GM19025 (cell line): ENCODE measurements around the gene UQCRQ.

Experiments
- ATAC-seq: cut with Tn5 transposase; IDR thresholded peaks from one replicate; pipeline ENCODE4 v1.9.1; 2021; ENCODE audit warnings: mild to moderate bottlenecking, low read depth, moderate library complexity; ENCODE audit not compliant: unreplicated experiment

UQCRQ gene

DNA sequence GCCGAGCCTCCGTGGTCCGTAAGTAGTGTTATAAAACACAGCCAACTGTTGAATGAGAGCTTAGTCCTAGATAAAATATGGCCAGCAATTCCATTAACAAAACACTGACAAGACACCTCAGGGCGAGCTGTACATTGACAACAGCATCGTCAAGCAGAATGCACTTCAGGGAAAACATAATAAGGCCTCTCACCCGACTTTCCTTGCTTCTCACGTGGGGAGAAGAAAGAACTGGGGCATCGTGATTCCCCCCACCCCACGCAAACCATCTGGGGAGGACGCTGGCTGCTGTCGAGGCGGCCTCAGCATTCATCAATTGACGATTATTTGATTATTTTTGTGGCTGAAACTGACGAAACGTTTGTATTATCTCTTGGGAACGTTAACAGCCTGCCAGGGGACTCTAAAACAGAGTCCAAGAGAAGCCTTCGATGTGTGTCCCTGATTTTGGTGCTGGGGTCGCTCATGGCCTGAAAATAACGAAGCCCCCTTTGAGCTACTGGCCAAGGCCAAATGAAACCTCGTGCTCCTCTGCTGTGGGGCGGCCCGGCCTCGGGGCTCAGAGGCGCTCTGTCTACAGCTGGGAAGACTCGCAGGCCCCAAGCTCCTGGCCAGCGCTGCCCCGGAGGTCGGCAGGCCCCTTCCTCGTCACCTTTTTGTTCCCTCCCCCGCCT lies 637 bp upstream of the UQCRQ start:
- ATAC-seq: no peak

DNA sequence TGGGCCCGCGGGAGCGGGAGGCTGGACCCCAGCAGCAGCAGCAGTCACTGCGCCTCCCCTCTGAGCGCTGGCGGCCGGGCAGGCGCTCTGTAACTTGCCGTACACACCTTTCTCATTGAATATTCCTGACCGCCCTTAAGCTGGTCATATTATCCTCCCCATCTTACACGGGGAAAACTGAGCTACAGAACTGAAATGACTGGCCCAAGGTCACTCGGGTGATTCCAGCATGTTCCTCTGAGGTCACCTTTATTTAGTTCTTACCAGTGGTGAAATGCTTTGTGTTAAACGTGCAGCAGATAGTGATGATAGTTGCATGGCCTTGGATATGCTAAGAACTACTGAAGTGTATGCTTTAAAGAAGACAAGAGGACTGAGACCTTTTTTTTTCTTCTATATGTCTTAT lies 607 bp downstream of the UQCRQ start:
- ATAC-seq: no peak

DNA sequence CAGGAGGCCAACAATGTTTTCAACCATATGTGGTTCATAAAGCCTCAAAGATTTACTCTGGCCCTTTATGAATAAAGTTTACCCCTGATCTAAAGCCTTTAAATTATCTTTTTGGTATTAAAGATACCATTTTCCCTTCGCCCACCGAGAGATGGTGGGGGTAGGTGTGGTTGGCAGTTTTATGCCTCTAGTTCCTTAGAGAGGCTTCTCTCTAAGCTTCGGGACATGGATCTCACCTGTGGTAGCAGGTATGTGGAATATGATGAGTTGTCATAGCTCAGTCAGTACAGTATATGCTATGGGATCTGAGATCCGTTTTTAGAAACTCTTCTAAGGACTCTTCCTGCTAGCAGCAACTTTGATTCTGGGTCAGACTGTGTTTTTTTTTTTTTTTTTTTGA lies 2.3 kb downstream of the UQCRQ start:
- ATAC-seq: no peak

DNA sequence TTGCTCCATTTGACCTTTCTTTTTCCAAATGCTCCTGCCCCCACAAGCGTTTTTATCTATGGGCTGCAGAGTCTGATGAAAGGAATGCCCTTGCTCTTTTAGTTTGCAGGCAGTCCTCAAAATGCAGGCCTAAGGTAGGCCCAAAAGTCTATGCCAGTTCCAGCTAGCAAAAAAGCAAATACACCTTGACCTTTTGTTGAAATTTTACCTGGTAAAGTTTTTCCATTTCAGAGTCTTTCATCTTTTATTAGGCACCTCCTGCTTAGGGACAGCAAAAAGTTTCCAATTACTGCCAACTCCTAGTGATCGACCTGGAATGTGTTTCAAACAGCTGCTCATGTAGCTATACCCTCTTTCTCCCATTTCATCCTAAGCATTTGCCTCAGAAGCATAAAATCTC lies 4.4 kb downstream of the UQCRQ start:
- ATAC-seq: no peak

DNA sequence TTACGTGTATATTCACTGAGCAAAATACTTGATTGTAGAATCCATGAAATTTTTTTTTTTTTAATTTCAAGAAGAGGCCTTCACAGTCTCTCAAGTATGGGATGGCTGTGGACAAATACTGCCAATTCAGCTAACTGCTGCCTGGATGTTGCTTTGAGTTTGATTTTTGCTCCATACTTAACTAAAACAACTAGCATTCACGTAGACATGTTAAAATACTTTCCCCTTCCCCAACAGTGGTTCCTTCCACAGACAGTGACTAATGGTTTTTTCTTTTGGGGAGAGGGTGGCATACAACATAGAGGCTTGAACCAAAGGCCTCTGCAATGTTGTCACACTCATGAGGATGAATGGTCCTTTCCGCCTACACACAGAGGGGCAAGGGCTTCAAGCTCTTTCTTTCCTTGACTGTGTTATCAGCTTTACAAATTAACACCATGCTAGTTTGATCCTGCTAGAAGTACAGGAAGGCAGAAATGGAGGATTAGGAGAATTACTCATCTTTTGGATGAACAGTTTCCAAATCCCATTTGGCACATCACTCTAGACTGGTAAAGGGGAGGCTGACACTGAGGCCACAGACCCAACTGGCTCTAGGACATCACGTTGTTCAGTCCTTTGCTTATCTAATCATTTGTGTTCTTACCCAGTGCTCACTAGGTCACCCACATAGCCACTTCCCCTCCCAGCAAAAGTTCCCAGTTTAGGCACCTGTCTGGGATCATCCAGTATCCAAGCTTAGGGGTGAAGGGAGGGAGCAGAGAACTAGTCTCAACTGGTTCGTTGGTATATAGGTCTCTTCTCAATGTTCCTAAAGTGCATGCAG lies 5.2 kb downstream of the UQCRQ start:
- no peak for ATAC-seq

DNA sequence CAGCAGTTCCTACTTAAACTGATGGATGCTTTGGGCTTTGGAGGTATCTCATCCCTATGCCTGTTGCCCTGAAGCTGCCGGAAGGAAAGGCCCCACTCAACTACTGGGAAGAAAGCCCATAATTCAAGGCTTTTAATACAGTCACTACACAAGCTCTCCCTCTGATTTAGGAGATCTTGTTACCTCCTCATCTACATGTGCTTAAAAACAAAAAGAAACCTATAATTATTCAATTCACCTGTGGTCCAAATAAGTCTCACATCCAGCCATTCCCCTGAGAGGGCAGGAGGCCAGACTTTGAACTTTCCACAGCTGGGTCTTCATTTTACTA lies 6.3 kb downstream of the UQCRQ start:
- no peak for ATAC-seq

DNA sequence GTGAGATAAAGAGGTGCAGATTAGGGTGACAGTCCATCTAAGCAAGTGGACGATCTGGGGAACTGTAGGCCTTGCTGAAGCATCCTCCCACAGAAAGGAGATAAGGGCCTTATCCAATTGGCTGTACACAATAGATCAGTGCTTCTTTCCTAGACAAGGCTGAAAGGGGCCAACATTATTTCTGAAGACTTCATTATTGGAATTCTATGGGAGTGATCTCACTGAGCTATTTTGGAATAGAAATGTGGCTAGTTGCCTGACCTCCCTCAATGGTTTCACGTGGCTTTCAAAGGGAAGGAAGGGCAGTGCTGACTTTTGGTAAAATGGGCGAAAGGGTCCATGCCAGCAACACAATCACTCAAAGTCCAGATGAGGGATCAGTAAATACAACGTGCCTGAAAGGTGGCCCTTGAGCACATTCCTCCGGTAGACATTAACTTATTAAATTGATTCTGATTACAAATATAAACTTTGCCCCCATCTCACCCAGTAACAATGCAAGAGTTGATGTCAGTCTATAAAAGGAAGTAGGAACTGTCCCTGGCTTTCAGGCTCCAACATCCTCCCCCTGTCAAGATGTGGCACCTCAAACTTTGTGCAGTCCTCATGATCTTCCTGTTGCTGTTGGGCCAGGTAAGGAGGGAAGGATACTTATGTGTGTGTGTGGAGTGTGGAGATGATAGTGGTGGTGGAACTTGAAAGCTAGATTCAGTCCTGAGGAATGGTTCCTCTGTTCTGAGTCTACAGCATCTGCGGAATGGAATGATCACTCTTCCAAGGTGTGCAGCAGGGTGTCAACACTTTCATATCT lies 6.9 kb downstream of the UQCRQ start, which contains the start of gene LEAP2:
LEAP2 (plus strand) TSS at position 550 of the 811 bp plus-strand sequence; CDS start at position 577, 27 bp downstream.
- ATAC-seq: no peak

DNA sequence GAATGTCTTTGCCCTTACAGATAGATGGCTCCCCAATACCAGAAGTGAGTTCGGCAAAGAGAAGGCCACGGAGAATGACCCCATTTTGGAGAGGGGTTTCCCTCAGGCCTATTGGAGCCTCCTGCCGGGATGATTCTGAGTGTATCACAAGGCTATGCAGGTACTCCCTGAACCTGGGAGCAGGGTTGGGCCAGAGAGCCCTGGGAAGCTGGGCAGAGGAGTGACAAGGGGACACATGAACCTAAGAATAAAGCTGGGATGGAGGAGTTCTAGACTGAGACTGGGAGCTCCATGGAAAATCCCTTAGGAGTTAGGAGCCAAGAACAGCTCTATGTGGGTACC lies 7.5 kb downstream of the UQCRQ start:
- no peak for ATAC-seq

DNA sequence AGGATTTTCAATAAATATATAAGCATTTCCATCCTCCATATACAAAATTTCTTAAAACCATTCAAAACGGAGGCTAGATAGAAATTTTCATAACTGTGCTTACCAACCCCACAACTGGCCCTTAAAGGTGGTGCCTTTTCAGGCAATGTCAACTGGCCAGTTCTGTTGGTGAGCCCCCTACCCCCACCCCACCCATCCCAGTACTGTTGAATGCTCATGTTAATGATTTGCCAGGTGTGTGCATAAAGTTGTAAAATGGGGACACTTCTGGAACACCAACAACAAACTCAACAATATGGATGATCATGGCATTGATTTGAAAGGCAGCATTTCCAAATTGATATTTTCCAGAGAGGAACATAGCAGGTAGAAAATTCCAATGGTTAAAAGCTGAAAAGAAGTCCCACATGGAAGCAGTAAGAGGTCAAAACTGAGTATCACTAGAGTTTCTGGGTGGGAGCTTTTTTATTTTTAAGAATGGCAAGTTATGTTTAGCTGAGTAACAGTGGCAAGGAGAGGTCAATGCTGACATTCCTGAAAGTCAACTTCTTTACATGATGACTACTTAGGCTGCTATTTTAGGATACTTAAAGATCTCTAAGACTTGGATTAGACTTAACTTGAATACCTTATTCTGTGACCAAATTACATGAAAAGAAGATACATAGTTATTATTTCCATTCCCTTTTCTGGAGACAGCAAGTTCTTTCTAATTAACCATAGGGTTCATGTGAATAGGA lies 9.7 kb downstream of the UQCRQ start:
- no peak for ATAC-seq

DNA sequence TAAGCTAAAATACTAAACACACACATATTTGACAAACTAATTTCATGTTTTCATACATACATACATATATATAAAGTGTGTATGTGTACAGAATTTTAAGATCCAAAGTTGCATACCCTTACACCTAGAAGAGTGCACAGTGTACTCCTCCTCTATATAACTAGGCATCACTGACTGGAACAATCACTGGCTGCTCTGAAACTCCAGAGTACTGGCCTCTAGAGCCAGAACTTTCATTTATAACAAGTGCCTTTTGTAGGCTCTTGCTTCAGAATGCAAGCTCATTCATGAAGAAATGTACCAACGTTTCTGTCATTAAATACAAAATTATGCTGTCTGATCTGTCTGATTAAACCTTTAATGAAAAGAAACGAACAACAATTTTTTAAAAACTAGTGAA lies 11.0 kb downstream of the UQCRQ start:
- ATAC-seq: no peak

DNA sequence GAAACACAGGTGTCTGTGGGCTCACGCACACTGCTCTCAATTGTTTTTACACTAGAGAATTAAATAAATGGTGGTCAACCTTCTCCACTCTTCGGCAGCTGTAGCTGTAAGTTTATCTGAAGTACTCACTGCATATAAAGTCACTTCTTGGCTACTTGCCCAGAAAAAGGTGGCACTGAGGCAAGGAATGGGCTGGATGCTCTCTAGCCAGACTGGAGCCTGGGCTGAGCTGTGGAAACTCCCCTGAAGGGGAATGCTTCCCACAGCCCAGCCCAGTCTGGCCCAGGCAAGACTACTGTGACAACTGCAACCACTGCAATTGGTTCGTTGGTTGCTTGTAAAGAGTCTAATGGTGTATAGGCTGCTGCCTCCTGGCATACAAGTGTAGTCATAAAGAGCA lies 11.5 kb downstream of the UQCRQ start:
- no peak for ATAC-seq

DNA sequence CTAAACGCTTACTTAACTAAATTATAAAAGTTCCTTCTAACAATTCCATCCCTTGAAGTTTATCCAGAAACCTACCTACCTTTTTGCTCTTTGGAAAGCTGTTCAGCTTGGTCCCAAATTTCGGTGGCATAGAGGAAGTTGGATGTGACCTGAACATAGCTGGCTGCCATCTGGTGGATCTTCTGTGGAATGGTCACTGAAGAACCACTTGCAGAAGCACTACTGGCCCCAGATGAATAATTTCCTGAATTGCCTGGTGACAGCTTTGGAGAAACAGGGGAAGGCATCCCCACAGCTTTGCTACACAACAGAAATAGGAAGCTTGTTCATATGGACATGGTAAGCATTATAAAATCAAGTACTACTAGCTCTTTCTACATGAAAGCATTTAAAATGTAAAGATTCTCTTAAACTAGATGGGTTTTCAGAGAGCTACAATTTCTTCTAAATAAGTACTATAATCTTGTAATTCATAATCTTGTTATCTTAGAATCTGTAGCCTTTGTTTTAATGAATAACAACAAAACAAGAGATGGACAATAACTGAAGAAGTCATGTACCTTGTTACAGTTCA lies 16.9 kb downstream of the UQCRQ start:
- no peak for ATAC-seq

DNA sequence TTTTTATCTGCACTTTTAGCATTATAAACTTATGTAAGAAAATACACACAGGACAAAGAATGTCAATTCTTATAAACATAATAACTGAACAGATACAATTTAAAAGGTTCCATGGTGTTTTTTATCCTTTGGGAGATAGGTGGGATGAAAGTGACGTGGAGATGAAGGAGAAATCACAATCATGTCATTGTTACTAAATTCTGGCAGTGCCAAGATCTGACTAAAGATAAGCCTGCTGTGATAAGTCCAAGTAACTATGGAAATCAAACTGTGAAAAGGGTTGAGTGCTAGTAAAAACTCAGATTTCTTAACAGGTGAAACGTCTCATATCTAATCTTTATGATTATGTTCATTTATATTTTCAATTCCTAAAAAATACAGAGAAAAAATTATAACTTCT lies 18.1 kb downstream of the UQCRQ start:
- ATAC-seq: no peak

DNA sequence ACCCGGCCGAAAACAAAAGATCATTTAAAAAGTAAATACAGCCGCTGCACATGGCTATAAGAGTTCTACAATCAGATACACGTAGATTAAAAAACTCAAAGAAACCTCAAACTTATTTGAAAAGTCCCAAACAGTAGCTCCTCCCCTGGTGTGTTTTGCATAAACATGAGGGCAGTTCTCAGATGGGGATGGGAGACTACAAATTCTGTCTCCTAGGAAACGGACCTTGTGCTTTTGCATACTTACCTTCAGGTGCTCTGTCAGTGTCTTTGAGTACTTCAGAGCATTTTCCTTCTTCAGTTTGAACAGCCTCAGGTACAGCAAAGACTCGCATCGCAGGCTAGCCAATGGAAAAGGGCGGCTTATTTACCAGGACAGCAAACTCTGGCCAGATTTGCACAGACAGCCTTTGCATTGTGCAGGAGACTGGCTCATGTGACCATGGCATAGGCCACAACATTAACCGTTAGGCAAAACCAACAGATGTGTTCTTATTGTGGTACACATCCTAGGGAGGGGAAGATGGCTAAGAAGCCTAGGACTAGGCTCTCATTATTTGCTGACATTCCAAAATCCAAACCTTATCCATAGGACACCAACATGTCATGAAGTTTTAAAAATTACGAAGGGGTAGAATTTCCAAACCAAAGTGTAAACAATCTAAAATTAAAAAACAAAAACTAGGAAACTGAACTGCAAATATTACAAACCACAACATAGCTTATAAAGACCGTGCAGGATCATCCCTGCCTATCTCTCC lies 19.8 kb downstream of the UQCRQ start:
- ATAC-seq: no peak

DNA sequence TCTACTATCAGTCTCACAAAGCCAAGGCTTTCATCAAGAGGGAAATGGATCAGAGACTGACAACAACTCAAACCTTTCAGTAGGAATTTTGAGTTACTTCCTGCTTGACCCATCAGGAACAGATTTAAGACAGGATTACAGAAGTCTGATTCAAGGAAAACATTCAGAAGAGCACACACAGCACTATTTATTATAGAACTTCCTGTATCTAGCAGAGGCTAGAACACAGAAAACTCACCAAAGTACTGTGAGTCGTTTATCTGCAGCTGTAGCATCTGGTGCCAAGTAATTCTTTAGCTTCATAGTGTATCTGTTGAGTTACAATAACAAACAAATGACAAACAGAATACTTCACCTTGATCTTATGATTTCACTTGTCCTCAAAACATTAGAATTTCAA lies 20.8 kb downstream of the UQCRQ start:
- no peak for ATAC-seq

DNA sequence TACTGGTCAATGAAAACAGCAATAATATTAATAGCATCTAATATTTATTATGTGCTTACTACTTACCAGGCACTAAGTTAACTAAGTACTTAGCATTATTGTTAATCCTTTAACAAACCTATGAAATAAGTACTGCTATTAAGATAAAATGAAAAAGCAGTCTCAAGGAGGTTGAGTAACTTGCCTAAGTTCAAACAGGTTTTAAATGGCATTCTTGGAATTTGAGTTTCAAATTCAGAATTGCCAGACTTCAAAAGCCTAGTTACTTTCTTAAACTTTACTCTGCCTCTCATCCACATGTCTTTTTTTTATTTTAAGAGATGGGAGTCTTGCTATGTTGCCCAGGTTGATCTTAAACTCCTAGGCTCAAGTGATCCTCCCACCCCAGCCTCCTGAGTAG lies 23.1 kb downstream of the UQCRQ start:
- no peak for ATAC-seq

DNA sequence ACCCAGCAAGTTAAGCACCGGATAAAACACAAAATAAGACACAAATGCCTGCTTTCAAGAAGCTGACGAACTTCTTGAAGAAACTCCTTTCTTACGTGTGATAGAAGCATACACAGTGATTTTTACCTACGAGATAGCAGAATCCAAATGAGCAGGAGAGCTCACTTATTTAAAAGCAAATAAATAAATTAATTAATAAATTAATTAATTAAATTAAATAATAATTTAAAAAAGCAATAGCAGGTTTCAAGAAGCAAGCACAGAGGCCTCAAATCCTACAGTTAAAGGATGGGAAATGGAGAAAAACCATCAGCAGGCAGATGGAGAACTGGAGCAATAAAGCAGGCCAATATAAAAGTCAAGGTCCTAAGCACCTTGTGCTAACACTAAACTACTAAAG lies 24.4 kb downstream of the UQCRQ start:
- no peak for ATAC-seq

DNA sequence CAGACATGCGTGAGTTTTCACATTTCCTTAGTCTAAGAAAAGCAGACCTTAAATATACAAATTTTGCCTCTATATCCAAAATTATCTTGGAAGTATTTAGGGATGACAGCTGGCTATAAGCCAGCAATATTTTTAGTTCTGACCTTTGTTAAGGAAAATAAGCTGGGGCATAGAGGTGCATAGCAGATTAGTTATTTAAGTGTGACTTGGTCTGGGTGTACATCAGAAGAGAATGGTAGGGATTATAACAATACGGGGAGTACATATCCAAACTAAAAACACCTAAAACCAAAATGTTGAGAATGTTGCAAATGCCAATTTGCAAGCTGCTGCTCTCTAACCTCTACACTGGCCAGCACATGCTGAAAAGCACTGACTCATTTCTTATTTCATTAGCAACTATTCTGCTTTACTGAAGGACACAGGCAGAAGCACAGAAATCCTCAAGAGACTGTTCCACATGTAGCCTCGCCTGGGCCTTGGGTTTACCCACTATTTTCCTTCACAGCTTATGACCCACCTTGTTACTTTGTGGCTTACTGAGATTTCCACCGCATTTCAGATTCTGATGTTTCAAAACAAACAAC lies 29.4 kb downstream of the UQCRQ start:
- no peak for ATAC-seq

DNA sequence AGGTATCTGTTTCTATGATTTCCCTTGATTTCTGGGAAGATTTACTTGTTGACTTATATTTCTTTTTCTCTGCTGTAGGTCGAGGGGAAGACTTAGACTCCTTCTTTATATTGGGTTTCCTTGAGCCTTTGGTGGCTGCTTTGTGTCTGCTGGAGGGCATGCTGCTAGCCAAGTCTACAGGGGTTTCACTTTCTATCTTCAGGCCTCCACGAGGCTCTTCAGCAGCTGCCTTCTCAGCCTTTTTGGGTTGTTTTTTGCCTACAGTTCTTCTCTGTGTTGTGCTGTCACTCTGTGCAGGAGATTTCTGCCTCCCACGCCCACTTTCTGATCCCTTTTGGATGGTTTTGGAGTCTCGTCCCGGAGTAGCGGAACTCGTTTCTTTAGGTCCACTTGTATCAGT lies 30.2 kb downstream of the UQCRQ start:
- no peak for ATAC-seq
